Caco-2 (cell line): Measurements from ENCODE around the gene DPM2. TPM values are rescaled to one million over a fixed set of nuclear protein-coding genes. Genes with fewer than 3 reads are reported as not detected.

Experiments
- BruUV-seq: library from RNA; stranded (reverse); fragments of 400-500 nt; replicated peaks from 2 replicates; lab custom pipeline; 2021; lab: Mats Ljungman, UMichigan
- CTCF ChIA-PET: fragments of 300-600 bp; sonication (Branson Sonifier 250); formaldehyde crosslinking; loops from one replicate; lab custom pipeline; 2022; ENCODE audit warnings: antibody characterized with exemption; lab: Charles Lee
- POLR2A ChIA-PET: fragments of 300-600 bp; sonication (Branson Sonifier 250); formaldehyde crosslinking; loops from one replicate; lab custom pipeline; 2022; ENCODE audit warnings: antibody characterized with exemption; lab: Charles Lee
- DNase-seq, 2 experiments: peaks; one replicate each; pipeline versions ENCODE4 v3.0.0 to v3.0.0-alpha.2; 2020 to 2022
- H3K27me3 ChIP-seq: replicated peaks from 2 replicates; pipeline ENCODE4 v1.6.0; 2011; ENCODE audit warnings: low read length; ENCODE audit not compliant: control insufficient read depth, insufficient read depth
- H3K36me3 ChIP-seq: 2 replicates; pipeline ENCODE4 v1.5.1; 2011; ENCODE audit warnings: low read length; ENCODE audit not compliant: control insufficient read depth, insufficient read depth
- H3K4me1 ChIP-seq: fragments of 250-450 bp; sonication (Bioruptor Pico); 2 replicates; pipeline ENCODE4 v1.5.1; 2020; ENCODE audit warnings: mild to moderate bottlenecking
- H3K4me3 ChIP-seq: 2 replicates; pipeline ENCODE4 v1.5.1; 2011; ENCODE audit warnings: low read depth, mild to moderate bottlenecking, control low read depth, low read length
- H3K9me3 ChIP-seq: fragments of 250-450 bp; sonication (Bioruptor Pico); 2 replicates; pipeline ENCODE4 v1.5.1; 2020; ENCODE audit warnings: mild to moderate bottlenecking, moderate library complexity
- H3K27ac Mint-ChIP-seq: one replicate; pipeline ENCODE4 v1.8.0; 2022; ENCODE audit warnings: mixed read lengths; ENCODE audit not compliant: unreplicated experiment
- H3K27me3 Mint-ChIP-seq: one replicate; pipeline ENCODE4 v1.8.0; 2022; ENCODE audit warnings: mixed read lengths; ENCODE audit not compliant: insufficient read depth, unreplicated experiment
- H3K36me3 Mint-ChIP-seq: one replicate; pipeline ENCODE4 v1.8.0; 2022; ENCODE audit warnings: mild to moderate bottlenecking, mixed read lengths; ENCODE audit not compliant: insufficient read depth, unreplicated experiment
- H3K4me1 Mint-ChIP-seq: one replicate; pipeline ENCODE4 v1.8.0; 2022; ENCODE audit warnings: low read depth, mixed read lengths; ENCODE audit not compliant: unreplicated experiment
- H3K4me3 Mint-ChIP-seq: one replicate; pipeline ENCODE4 v1.8.0; 2022; ENCODE audit warnings: mild to moderate bottlenecking, moderate library complexity, mixed read lengths; ENCODE audit not compliant: unreplicated experiment
- H3K9me3 Mint-ChIP-seq: one replicate; pipeline ENCODE4 v1.8.0; 2022; ENCODE audit warnings: mixed read lengths; ENCODE audit not compliant: unreplicated experiment
- CTCF ChIP-seq, 2 experiments: fragments of 200-600 bp in 1 of 2; IDR thresholded peaks; 1 replicate in 1 of 2; 2 replicates in 1 of 2; pipeline versions ENCODE4 v1.5.1 to v1.8.0; 2011 to 2022; ENCODE audit warnings: antibody characterized with exemption in 1 of 2, control low read depth in 1 of 2, inconsistent platforms in 1 of 2, low read depth in 1 of 2, low read length in 1 of 2, mild to moderate bottlenecking in 1 of 2, moderate library complexity in 1 of 2; ENCODE audit not compliant: insufficient read depth in 1 of 2, severe bottlenecking in 1 of 2, unreplicated experiment in 1 of 2
- intact Hi-C: fragments of 100-400 bp; cut with micrococcal nuclease; formaldehyde crosslinking; loops from one replicate; pipeline ENCODE4 v1.10.0; 2022; ENCODE audit not compliant: unreplicated experiment
- total RNA-seq: library from RNA; stranded (reverse); gene quantifications from 2 replicates; pipeline ENCODE4 v1.2.3, GENCODE V29; 2022

DPM2 gene
- total RNA-seq, 1 experiment from 2014 or later = 38.7 TPM

DNA sequence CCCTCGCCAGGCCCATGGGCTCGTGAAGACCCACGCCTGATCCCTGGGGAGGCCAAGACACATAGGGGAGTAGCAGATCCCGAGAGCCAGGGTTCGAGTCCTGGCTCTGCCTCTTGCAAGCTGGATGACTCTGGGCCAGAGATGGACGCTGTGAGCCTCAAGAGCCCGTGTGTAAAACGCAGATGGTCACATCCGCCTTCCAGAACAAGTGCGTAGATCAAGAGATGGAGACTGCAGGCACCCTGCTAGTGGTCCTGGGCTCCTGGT is 29.1 kb downstream of the DPM2 start:
- no peak overlapping the region for H3K4me3 Mint-ChIP-seq
- DNase-seq = no peak
- CTCF ChIA-PET = no interaction called here
- Histone ChIP-seq H3K9me3 (no peaks in the 10 kb centered on the region), H3K4me1 (peaks cover 25% of the 10 kb centered on the region), H3K36me3 (no peaks in the 10 kb centered on the region; the same call in 1 of the 2 replicates), H3K27me3 (no peaks in the 10 kb centered on the region), H3K4me3 (no peak overlapping the region)
- intact Hi-C loops = no loop called here
- H3K27ac Mint-ChIP-seq = no peak overlapping the region
- POLR2A ChIA-PET = no interaction called here
- no TSS peak for BruUV-seq
- H3K27me3 Mint-ChIP-seq = no peaks in the 10 kb centered on the region
- H3K9me3 Mint-ChIP-seq = no peaks in the 10 kb centered on the region
- no peaks in the 10 kb centered on the region for H3K36me3 Mint-ChIP-seq
- H3K4me1 Mint-ChIP-seq = no peaks in the 10 kb centered on the region
- TF ChIP-seq CTCF (IDR thresholded peaks at IDR 0.05; ENCODE audit: insufficient read depth in 1 of 2, low read depth in 1 of 2, low read length in 1 of 2, severe bottlenecking in 1 of 2, unreplicated experiment in 1 of 2) = no peak

DNA sequence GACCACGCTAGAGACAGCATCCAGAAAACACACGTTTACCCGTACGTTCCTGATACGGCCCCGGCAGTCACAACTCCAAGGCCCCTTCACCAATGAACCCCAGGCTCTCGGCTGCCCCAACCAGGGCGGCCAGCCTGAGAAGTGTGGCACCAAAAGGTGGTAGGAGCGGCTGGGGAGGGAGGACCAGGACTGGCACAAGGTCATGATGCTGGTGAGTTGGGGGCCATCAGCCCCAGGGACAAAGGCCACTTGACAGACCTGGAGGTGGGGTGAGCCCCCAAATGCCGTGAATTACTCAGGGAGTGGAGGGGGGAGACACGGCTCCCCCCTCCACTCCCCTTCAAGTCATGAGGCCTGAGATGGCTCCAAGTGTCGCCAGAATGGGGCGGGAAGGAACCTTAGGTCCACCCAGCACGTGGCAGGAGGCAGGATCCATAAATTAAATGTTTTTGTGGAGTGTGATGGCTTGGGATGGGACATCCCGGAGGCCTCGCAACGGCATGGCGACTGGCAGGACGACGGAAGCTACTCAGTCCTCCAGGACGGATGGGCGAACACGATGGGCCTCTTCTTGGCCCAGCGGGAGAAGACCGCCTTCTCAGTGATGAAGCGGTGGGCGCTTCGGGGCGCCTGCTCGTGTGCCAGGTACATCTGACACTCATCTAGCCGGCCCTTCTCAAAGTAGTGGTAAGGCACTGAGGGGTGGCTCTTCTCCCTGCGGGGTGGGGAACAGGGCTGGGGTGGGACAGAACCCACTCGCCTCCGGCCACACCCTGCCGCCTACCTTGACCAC is 29.6 kb downstream of the DPM2 start:
- no TSS peak for BruUV-seq
- ChIA-PET POLR2A (no interaction called here), CTCF (interaction anchor here (0.7 kb wide), 1 partner anchor 629 kb away, joined by 3 read pairs; no protein-coding TSS in a partner anchor)
- no peaks in the 10 kb centered on the region for H3K36me3 Mint-ChIP-seq
- no peak overlapping the region for H3K4me3 Mint-ChIP-seq
- no peak for DNase-seq
- intact Hi-C loops = no loop called here
- H3K4me1 Mint-ChIP-seq = no peaks in the 10 kb centered on the region
- Histone ChIP-seq H3K36me3 (no peaks in the 10 kb centered on the region; the same call in 1 of the 2 replicates), H3K4me3 (no peak overlapping the region), H3K27me3 (no peaks in the 10 kb centered on the region), H3K9me3 (no peaks in the 10 kb centered on the region), H3K4me1 (peaks cover 22% of the 10 kb centered on the region)
- TF ChIP-seq CTCF (IDR thresholded peaks at IDR 0.05; ENCODE audit: insufficient read depth in 1 of 2, low read depth in 1 of 2, low read length in 1 of 2, severe bottlenecking in 1 of 2, unreplicated experiment in 1 of 2) = no peak
- H3K9me3 Mint-ChIP-seq = no peaks in the 10 kb centered on the region
- no peaks in the 10 kb centered on the region for H3K27me3 Mint-ChIP-seq
- H3K27ac Mint-ChIP-seq = no peak overlapping the region

DNA sequence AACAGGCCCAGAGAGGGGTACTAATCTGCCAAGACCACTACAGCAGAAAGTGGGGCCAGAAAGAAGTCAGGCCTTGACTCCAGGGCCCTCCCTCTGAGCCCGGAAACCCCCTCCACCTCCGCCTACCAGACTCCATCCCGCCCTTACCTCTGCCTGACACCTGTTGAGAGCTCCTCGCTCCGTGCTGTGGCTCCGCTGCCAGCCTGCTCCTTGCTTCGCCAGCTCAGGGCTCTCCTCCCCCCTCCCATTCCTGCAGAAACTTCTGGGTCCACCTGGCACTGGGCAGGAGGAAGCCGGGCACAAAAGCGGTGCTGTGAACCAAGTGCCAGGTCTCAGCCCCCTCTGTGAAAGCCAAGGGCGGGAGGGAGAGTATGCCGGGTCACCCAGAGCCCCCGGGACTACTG is 31.9 kb downstream of the DPM2 start:
- Histone ChIP-seq H3K4me1 (peaks cover 23% of the 10 kb centered on the region; the same call in 1 of the 2 replicates), H3K27me3 (no peaks in the 10 kb centered on the region), H3K4me3 (no peak overlapping the region), H3K36me3 (no peaks in the 10 kb centered on the region), H3K9me3 (no peaks in the 10 kb centered on the region)
- Mint-ChIP-seq H3K4me1 (peaks cover 6% of the 10 kb centered on the region), H3K4me3 (no peak overlapping the region), H3K27ac (no peak overlapping the region), H3K9me3 (no peaks in the 10 kb centered on the region), H3K27me3 (no peaks in the 10 kb centered on the region), H3K36me3 (peaks cover 5% of the 10 kb centered on the region)
- no peak for DNase-seq
- no TSS peak for BruUV-seq
- ChIA-PET POLR2A (no interaction called here), CTCF (no interaction called here)
- TF ChIP-seq CTCF (IDR thresholded peaks at IDR 0.05; ENCODE audit: insufficient read depth in 1 of 2, low read depth in 1 of 2, low read length in 1 of 2, severe bottlenecking in 1 of 2, unreplicated experiment in 1 of 2) = no peak
- intact Hi-C loops = no loop called here
